PC-9 (cell line): Measurements from ENCODE around the gene AMOTL2. TPM values are rescaled to one million over a fixed set of nuclear protein-coding genes. Genes with fewer than 3 reads are reported as not detected.

Experiments used
- BruUV-seq: library from RNA; stranded (reverse); fragments of 400-500 nt; replicated peaks from 2 replicates; lab custom pipeline; 2021; lab: Mats Ljungman, UMichigan
- CTCF ChIA-PET: fragments of 300-600 bp; sonication (Branson Sonifier 250); formaldehyde crosslinking; loops from one replicate; lab custom pipeline; 2022; ENCODE audit warnings: antibody characterized with exemption; lab: Charles Lee
- POLR2A ChIA-PET: fragments of 300-600 bp; sonication (Branson Sonifier 250); formaldehyde crosslinking; loops from one replicate; lab custom pipeline; 2022; ENCODE audit warnings: antibody characterized with exemption; ENCODE audit not compliant: unreplicated experiment; lab: Charles Lee
- DNase-seq, 2 experiments: peaks; one replicate each; pipeline versions ENCODE4 v3.0.0 to v3.0.0-alpha.2; 2015 to 2022; ENCODE audit warnings: mixed read lengths in 1 of 2
- H2AFZ ChIP-seq: fragments of 200-600 bp; sonication (generic); 2 replicates; pipeline ENCODE4 v1.8.1; 2017; ENCODE audit warnings: antibody characterized with exemption
- H3F3A ChIP-seq: fragments of 200-600 bp; sonication (generic); 2 replicates; pipeline ENCODE4 v1.8.1; 2017; ENCODE audit warnings: antibody characterized with exemption, mild to moderate bottlenecking, low read depth; ENCODE audit not compliant: insufficient read depth
- H3K27ac ChIP-seq: fragments of 200-600 bp; sonication (generic); 2 replicates; pipeline ENCODE4 v1.6.1; 2016; ENCODE audit warnings: mixed run types
- H3K27me3 ChIP-seq: fragments of 200-600 bp; sonication (generic); 2 replicates; pipeline ENCODE4 v1.6.1; 2016; ENCODE audit warnings: low read depth, mixed run types; ENCODE audit not compliant: insufficient read depth
- H3K36me3 ChIP-seq: fragments of 200-600 bp; sonication (generic); 2 replicates; pipeline ENCODE4 v1.6.1; 2016; ENCODE audit warnings: low read depth, mixed run types
- H3K4me1 ChIP-seq: fragments of 200-600 bp; sonication (generic); replicated peaks from 2 replicates; pipeline ENCODE4 v1.6.1; 2016; ENCODE audit warnings: mixed run types; ENCODE audit not compliant: insufficient read depth
- H3K4me2 ChIP-seq: fragments of 200-600 bp; sonication (generic); 2 replicates; pipeline ENCODE4 v1.6.1; 2017; ENCODE audit warnings: mixed run types
- H3K4me3 ChIP-seq: fragments of 200-600 bp; sonication (generic); 2 replicates; pipeline ENCODE4 v1.6.1; 2016; ENCODE audit warnings: mixed run types
- H3K79me2 ChIP-seq: fragments of 200-600 bp; sonication (generic); 2 replicates; pipeline ENCODE4 v1.6.1; 2017; ENCODE audit warnings: low read depth, mixed run types
- H3K9me2 ChIP-seq: fragments of 200-600 bp; sonication (generic); 2 replicates; pipeline ENCODE4 v1.8.1; 2017; ENCODE audit warnings: mild to moderate bottlenecking; ENCODE audit not compliant: insufficient read depth
- H3K9me3 ChIP-seq: fragments of 200-600 bp; sonication (generic); 2 replicates; pipeline ENCODE4 v1.8.1; 2016; ENCODE audit warnings: low read depth; ENCODE audit not compliant: insufficient read depth
- H4K20me1 ChIP-seq: fragments of 200-600 bp; sonication (generic); 2 replicates; pipeline ENCODE4 v1.8.1; 2017; ENCODE audit not compliant: insufficient read depth
- CTCF ChIP-seq: fragments of 200-600 bp; sonication (generic); conservative IDR thresholded peaks from 2 replicates; pipeline ENCODE4 v1.6.1; 2017; ENCODE audit warnings: mixed run types, antibody characterized with exemption, mild to moderate bottlenecking, moderate library complexity
- EZH2 ChIP-seq: fragments of 200-600 bp; sonication (generic); IDR thresholded peaks from 2 replicates; pipeline ENCODE4 v1.8.0; 2017; ENCODE audit warnings: antibody characterized with exemption, low read depth
- intact Hi-C: fragments of 100-400 bp; cut with micrococcal nuclease; formaldehyde crosslinking; loops from one replicate; pipeline ENCODE4 v1.10.0; 2022; ENCODE audit not compliant: unreplicated experiment
- total RNA-seq: library from RNA; stranded (reverse); gene quantifications from 2 replicates; pipeline ENCODE4 v1.2.3, GENCODE V29; 2021

The AMOTL2 gene
- total RNA-seq, 1 experiment from 2014 or later, result 147 TPM

- Histone ChIP-seq H3K36me3 (peaks cover 88% of the 10 kb centered on the region), H4K20me1 (peaks cover 29% of the 10 kb centered on the region), H3K27me3 (no peaks in the 10 kb centered on the region), H3K9me3 (no peaks in the 10 kb centered on the region), H3K79me2 (peaks cover 85% of the 10 kb centered on the region), H3K9me2 (no peaks in the 10 kb centered on the region), H3K4me2 (peak overlapping the region; percentile 87), H3K4me3 (peak overlapping the region; percentile 54), H3F3A (peaks cover 95% of the 10 kb centered on the region), H3K4me1 (peaks cover 96% of the 10 kb centered on the region), H2AFZ (no peak overlapping the region), H3K27ac (peak overlapping the region; percentile 100)
- BruUV-seq, result no TSS peak
- intact Hi-C loops, result loop anchor here (1.0 to 5.0 kb wide), 3 partner anchors 10 to 792 kb away; partner anchors contain the start of genes AMOTL2 and CDV3
- DNase-seq, result peak; percentile 95 to 98
- ChIA-PET CTCF (interaction anchor here (1.0 to 1.5 kb wide), 11 partner anchors 8 to 109 kb away, joined by 3 to 6 read pairs (median 4); no protein-coding TSS in a partner anchor), POLR2A (interaction anchor here (0.6 to 2.8 kb wide), 23 partner anchors 9 to 120 kb away, joined by 3 to 76 read pairs (median 9); partner anchors contain the start of gene AMOTL2)
- no peak for TF ChIP-seq CTCF
- TF ChIP-seq EZH2, result no peak
These were observed 9.9 kb downstream of the AMOTL2 start for GRCh38 chr3:134364061-134364935.

DNA sequence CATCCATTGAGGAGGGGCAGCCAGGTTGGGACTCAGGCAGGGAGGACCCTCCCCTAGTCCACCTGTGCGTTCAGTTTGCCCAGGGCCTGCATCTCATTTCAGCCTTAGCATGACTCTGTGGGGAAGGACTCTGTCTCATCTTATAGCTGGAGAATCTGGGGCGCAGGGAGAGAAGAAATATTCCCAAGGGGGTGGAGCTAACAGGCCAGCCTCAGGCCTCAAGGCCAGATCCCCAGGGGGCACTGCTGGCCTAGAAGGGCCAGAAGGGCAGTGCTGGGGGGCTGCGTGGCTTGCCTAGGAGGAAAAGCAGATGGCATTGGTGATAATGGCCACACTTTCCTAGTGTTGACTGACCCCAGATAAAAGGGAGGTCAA, 10.9 kb downstream of the AMOTL2 start:
- no peak for DNase-seq
- TF ChIP-seq CTCF, result no peak
- TF ChIP-seq EZH2, result no peak
- peak overlapping the region; percentile 87 for H3K4me2 ChIP-seq
- ChIA-PET CTCF (interaction anchor here (0.5 to 1.1 kb wide), 5 partner anchors 8 to 109 kb away, joined by 3 to 5 read pairs (median 3); no protein-coding TSS in a partner anchor), POLR2A (interaction anchor here (0.6 to 2.8 kb wide), 9 partner anchors 11 to 54 kb away, joined by 5 to 76 read pairs (median 13); partner anchors contain the start of gene AMOTL2)
- peaks cover 96% of the 10 kb centered on the region for H3K4me1 ChIP-seq
- peaks cover 85% of the 10 kb centered on the region for H3K79me2 ChIP-seq
- H3F3A ChIP-seq, result peaks cover 95% of the 10 kb centered on the region
- peaks cover 19% of the 10 kb centered on the region for H4K20me1 ChIP-seq
- peaks cover 87% of the 10 kb centered on the region for H3K36me3 ChIP-seq
- H3K27me3 ChIP-seq, result no peaks in the 10 kb centered on the region
- H3K9me2 ChIP-seq, result no peaks in the 10 kb centered on the region
- peak overlapping the region; percentile 100 for H3K27ac ChIP-seq
- no peak overlapping the region for H2AFZ ChIP-seq
- H3K4me3 ChIP-seq, result peak overlapping the region; percentile 54
- intact Hi-C loops, result loop anchor here (5.0 kb wide), 1 partner anchor 791 kb away; the partner anchor contains the start of gene CDV3
- no peaks in the 10 kb centered on the region for H3K9me3 ChIP-seq
- BruUV-seq, result no TSS peak

GRCh38 chr3:134362670-134363380, 11.4 kb downstream of the AMOTL2 start:
- DNase-seq, result no peak
- Histone ChIP-seq H3K4me1 (peaks cover 95% of the 10 kb centered on the region), H4K20me1 (peaks cover 14% of the 10 kb centered on the region; the same call in 1 of the 2 replicates), H3K36me3 (peaks cover 83% of the 10 kb centered on the region), H3K27ac (peak overlapping the region; percentile 100), H3K4me2 (peak overlapping the region; percentile 87), H3K9me3 (no peaks in the 10 kb centered on the region), H3K79me2 (peaks cover 79% of the 10 kb centered on the region), H3F3A (peaks cover 93% of the 10 kb centered on the region), H3K27me3 (no peaks in the 10 kb centered on the region), H3K4me3 (0 out of 2 replicates have a peak overlapping the region, but pooled peaks have one; percentile 54), H2AFZ (no peak overlapping the region), H3K9me2 (no peaks in the 10 kb centered on the region)
- POLR2A ChIA-PET, result interaction anchor here (0.6 to 2.8 kb wide), 2 partner anchors 12 to 14 kb away, joined by 5 to 76 read pairs; partner anchors contain the start of gene AMOTL2
- intact Hi-C loops, result loop anchor here (5.0 kb wide), 1 partner anchor 791 kb away; the partner anchor contains the start of gene CDV3
- no peak for TF ChIP-seq EZH2
- TSS peak; percentile 4 for BruUV-seq
- CTCF ChIA-PET, result no interaction called here
